ENCODE results near the gene MAPK14. TPM values are rescaled to one million over a fixed set of nuclear protein-coding genes. Genes with fewer than 3 reads are reported as not detected.
A peak's percentile ranks its signal among the peaks of the same experiment; 100 is the strongest.

Gene MAPK14
- total and polyA plus RNA-seq, 9 of the 15 experiments (the other 6 are each of a cell fraction or from before 2014, with no cell fraction given) = 8.8 to 62.7 (median 35.5) TPM

- TF ChIP-seq RBM17 (IDR thresholded peaks at IDR 0.05; ENCODE audit: borderline replicate concordance, low read depth, low read length) = no peak
- peak; percentile 100 for TF ChIP-seq KDM1A (IDR thresholded peaks at IDR 0.05)
- no peak for TF ChIP-seq CCNT2 (IDR thresholded peaks at IDR 0.05; ENCODE audit: borderline replicate concordance, extremely low read depth, insufficient read length, low read depth, low read length)
- no peak for TF ChIP-seq ZNF24 (IDR thresholded peaks at IDR 0.05)
- TF ChIP-seq ZNF444 (CRISPR knock-in tag; IDR thresholded peaks at IDR 0.05) = no peak
- peak; percentile 63 for TF ChIP-seq DPF2 (IDR thresholded peaks at IDR 0.05)
- no peak for TF ChIP-seq ZHX1 (conservative IDR thresholded peaks at IDR 0.05; ENCODE audit: low read length)
- TF ChIP-seq LARP7 (IDR thresholded peaks at IDR 0.05) = no peak
- no peak for TF ChIP-seq NFIX (CRISPR knock-in tag; IDR thresholded peaks at IDR 0.05; ENCODE audit: low read depth)
- no peak for TF ChIP-seq STAT6 (CRISPR knock-in tag; IDR thresholded peaks at IDR 0.05)
- no peak for TF ChIP-seq KDM4B (IDR thresholded peaks at IDR 0.05; ENCODE audit: borderline replicate concordance in 2 of 2, low read depth in 1 of 2)
- no peak for TF ChIP-seq ZNF140 (CRISPR knock-in tag; IDR thresholded peaks at IDR 0.05)
- no peak for TF ChIP-seq ELF2 (CRISPR knock-in tag; IDR thresholded peaks at IDR 0.05)
- no peak for TF ChIP-seq ZNF165 (CRISPR knock-in tag; IDR thresholded peaks at IDR 0.05; ENCODE audit: borderline replicate concordance)
- TF ChIP-seq MYNN (IDR thresholded peaks at IDR 0.05) = no peak
- no peak for TF ChIP-seq MYNN (CRISPR knock-in tag; IDR thresholded peaks at IDR 0.05)
- TF ChIP-seq ZNF518B (CRISPR knock-in tag; IDR thresholded peaks at IDR 0.05) = no peak
- TF ChIP-seq MED1 (CRISPR knock-in tag; IDR thresholded peaks at IDR 0.05; ENCODE audit: borderline replicate concordance) = no peak
- TF ChIP-seq, protein P1, sequence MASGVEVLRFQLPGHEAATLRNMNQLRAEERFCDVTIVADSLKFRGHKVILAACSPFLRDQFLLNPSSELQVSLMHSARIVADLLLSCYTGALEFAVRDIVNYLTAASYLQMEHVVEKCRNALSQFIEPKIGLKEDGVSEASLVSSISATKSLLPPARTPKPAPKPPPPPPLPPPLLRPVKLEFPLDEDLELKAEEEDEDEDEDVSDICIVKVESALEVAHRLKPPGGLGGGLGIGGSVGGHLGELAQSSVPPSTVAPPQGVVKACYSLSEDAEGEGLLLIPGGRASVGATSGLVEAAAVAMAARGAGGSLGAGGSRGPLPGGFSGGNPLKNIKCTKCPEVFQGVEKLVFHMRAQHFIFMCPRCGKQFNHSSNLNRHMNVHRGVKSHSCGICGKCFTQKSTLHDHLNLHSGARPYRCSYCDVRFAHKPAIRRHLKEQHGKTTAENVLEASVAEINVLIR (CRISPR knock-in tag; IDR thresholded peaks at IDR 0.05) = no peak
- no peak for TF ChIP-seq XRCC3 (IDR thresholded peaks at IDR 0.05)
Measured at GRCh38 chr6:36131511-36132245, 104.1 kb downstream of the MAPK14 start (continued).
